Mesodermal cell (in vitro differentiated cells): Measurements from ENCODE around the gene PLA2G4B.

Source experiments
- H3K27ac ChIP-seq: 2 replicates; pipeline ENCODE4 v1.7.0; 2013; ENCODE audit warnings: mild to moderate bottlenecking, low read depth, low read length, moderate library complexity; ENCODE audit not compliant: severe bottlenecking
- H3K36me3 ChIP-seq: 2 replicates; pipeline ENCODE4 v1.7.1; 2013; ENCODE audit warnings: mild to moderate bottlenecking, low read length, moderate library complexity; ENCODE audit not compliant: control insufficient read depth, insufficient read depth
- H3K4me1 ChIP-seq: one replicate; pipeline ENCODE4 v1.7.1; 2013; ENCODE audit warnings: mild to moderate bottlenecking, low read length; ENCODE audit not compliant: insufficient read depth, control insufficient read depth, poor library complexity, severe bottlenecking
- H3K4me3 ChIP-seq: 2 replicates; pipeline ENCODE4 v1.7.0; 2013; ENCODE audit warnings: low read length, control low read depth, mild to moderate bottlenecking; ENCODE audit not compliant: insufficient read depth, poor library complexity, severe bottlenecking; ENCODE audit errors: extremely low read depth
- H3K9me3 ChIP-seq: 2 replicates; pipeline ENCODE4 v1.7.1; 2013; ENCODE audit warnings: mild to moderate bottlenecking, low read length, moderate library complexity; ENCODE audit not compliant: control insufficient read depth
- WGBS, 2 experiments: methylation state at CpG; one replicate each; pipeline ENCODE4 v1.1.5; 2013; ENCODE audit warnings: missing lambda C conversion rate in 2 of 2; ENCODE audit not compliant: insufficient coverage in 2 of 2; 5-methylcytosine and 5-hydroxymethylcytosine counted together

The PLA2G4B gene

GRCh38 chr15:41871175-41871905, 32.7 kb downstream of the PLA2G4B start:
- H3K36me3 ChIP-seq, result no peaks in the 10 kb centered on the region
- H3K4me1 ChIP-seq, result peaks cover 6% of the 10 kb centered on the region
- no peak overlapping the region for H3K4me3 ChIP-seq
- no peak overlapping the region for H3K27ac ChIP-seq
- no peaks in the 10 kb centered on the region for H3K9me3 ChIP-seq
- 89 to 93% methylated on average over 11 to 19 of the region's 19 CpGs for WGBS, 2 experiments

GRCh38 chr15:41872166-41872747, 33.6 kb downstream of the PLA2G4B start:
- no peak overlapping the region for H3K4me3 ChIP-seq
- 92 to 97% methylated on average over 7 to 9 of the region's 9 CpGs for WGBS, 2 experiments

DNA sequence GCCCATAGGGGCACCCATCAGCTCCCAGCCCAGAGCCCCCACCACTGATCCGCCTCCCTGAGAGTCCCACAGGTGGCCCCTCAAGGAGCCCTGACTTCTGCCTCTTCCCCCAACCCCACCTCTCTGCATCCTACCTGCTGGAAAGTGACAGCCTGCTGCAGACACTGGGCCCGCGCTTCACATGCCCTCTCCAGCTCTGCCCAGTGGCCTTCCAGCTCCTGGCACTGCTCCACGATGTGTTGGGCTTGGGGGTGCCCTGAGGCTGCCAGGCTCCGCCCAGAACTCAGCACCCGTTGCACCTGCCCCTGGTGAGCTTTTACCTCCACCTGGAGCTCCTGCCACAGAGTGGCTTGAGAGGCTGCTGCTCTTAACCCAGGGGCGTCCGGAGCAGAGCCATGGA, 35.1 kb downstream of the PLA2G4B start:
- WGBS, 2 experiments, result 91 to 94% methylated on average over 6 to 8 of the region's 8 CpGs
- no peak overlapping the region for H3K27ac ChIP-seq
- H3K9me3 ChIP-seq, result no peaks in the 10 kb centered on the region
- H3K4me1 ChIP-seq, result no peaks in the 10 kb centered on the region
- H3K4me3 ChIP-seq, result no peak overlapping the region
- H3K36me3 ChIP-seq, result no peaks in the 10 kb centered on the region

More at GRCh38 chr15:41872166-41872747, 33.6 kb downstream of the PLA2G4B start:
- H3K9me3 ChIP-seq, result no peaks in the 10 kb centered on the region
- H3K36me3 ChIP-seq, result no peaks in the 10 kb centered on the region
- no peaks in the 10 kb centered on the region for H3K4me1 ChIP-seq
- no peak overlapping the region for H3K27ac ChIP-seq

DNA sequence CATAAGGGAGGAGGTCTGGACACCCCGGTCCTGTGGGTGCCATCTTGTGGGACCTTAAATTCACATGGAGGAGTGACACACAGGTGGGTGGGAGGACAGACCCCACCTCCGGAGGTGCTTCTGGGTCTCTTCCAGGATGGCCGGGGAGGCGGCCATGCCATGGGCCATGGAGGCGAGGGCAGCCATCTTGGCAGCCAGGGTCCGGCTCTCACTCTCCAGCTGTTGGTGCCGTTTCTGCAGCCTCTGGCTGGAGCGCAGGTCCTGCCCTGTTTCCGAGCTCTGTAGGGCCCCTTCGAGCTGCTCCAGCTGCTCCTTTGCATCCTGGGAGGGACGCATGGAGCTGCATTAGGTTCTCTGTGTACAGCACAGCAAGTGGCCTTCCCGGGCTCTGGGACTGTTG, 36.1 kb downstream of the PLA2G4B start:
- WGBS, 2 experiments, result 91 to 97% methylated on average over 12 of the region's 12 CpGs
- H3K9me3 ChIP-seq, result no peaks in the 10 kb centered on the region
- H3K4me1 ChIP-seq, result no peaks in the 10 kb centered on the region
- H3K27ac ChIP-seq, result no peak overlapping the region
- H3K36me3 ChIP-seq, result no peaks in the 10 kb centered on the region
- H3K4me3 ChIP-seq, result no peak overlapping the region

GRCh38 chr15:41876007-41876406, 37.4 kb downstream of the PLA2G4B start:
- no peaks in the 10 kb centered on the region for H3K9me3 ChIP-seq
- H3K27ac ChIP-seq, result no peak overlapping the region
- no peak overlapping the region for H3K4me3 ChIP-seq
- H3K36me3 ChIP-seq, result no peaks in the 10 kb centered on the region
- no peaks in the 10 kb centered on the region for H3K4me1 ChIP-seq
- 86 to 92% methylated on average over 13 of the region's 13 CpGs for WGBS, 2 experiments

DNA sequence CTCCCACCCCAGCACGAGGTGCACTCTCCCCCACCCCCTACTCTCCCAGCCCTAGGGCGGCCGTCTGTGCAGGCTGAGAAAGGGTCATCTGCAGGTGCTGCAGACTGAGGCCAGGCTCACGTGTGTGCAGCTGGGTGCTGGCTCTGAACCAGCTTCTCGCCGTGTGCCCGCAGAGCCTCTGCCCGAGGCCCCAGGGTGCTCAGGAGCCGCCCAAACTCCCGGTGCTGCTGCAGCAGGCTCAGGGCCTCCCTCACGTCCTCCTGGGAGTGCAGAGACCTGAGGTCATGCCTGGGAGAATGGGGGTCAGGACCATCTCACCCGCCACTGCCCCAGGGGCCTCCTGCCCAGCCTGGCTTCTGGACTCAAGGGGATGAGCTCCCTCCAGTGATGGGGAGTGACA, 38.0 kb downstream of the PLA2G4B start:
- Histone ChIP-seq H3K4me3 (no peak overlapping the region), H3K27ac (no peak overlapping the region), H3K4me1 (no peaks in the 10 kb centered on the region), H3K9me3 (no peaks in the 10 kb centered on the region), H3K36me3 (no peaks in the 10 kb centered on the region)
- 88 to 89% methylated on average over 10 to 11 of the region's 12 CpGs for WGBS, 2 experiments

GRCh38 chr15:41877631-41878354, 39.1 kb downstream of the PLA2G4B start:
- Histone ChIP-seq H3K36me3 (no peaks in the 10 kb centered on the region), H3K4me3 (no peak overlapping the region), H3K27ac (no peak overlapping the region), H3K4me1 (no peaks in the 10 kb centered on the region), H3K9me3 (no peaks in the 10 kb centered on the region)
- 77 to 80% methylated on average over 12 of the region's 13 CpGs for WGBS, 2 experiments

DNA sequence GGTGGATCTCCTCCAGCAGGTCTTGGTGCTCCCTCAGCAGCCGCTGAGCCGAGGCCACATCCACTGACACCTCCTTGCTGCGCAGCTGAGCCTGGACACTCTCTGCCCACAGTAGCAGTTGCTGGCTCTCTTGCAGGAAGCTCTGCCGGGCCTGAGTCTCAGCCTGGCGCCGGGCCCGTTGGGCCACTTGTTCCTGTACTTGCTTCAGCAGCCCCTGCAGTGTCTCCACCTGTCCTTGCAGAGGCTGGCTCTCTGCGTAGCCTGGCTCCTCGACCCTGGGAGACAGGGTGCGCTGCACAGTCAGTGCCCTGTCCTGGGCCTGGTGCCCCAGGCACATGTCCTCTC, 39.7 kb downstream of the PLA2G4B start:
- Histone ChIP-seq H3K27ac (no peak overlapping the region), H3K9me3 (no peaks in the 10 kb centered on the region), H3K4me3 (no peak overlapping the region), H3K36me3 (no peaks in the 10 kb centered on the region), H3K4me1 (no peaks in the 10 kb centered on the region)
- whole genome bisulfite sequencing, 2 experiments, result 93% methylated on average over 8 to 10 of the region's 10 CpGs

DNA sequence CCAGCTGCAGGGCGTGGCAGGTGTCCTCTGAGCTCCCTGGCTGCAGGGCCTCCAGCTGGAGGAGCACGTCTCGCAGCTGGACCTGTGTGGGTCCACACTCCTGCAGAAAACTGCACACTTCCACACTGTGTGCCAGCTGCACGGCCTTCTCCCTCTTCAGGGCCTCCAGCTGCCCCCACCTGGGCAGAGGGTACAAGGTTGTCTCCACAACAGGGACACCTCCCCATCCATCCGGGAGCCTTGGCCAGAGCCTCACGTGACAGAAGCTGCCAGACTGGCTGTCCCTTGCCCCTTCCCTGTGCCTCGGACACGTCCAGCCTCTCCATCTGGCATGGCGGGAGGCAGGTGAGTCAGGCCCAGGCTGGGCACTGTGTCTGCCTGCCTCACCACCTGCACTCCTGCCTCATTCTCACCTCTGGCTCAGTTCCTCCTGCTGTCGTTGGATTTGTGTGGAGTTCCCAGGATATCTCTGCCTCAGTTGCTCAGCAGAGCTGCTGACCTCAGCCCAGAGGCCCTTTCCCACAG, 40.7 kb downstream of the PLA2G4B start:
- Histone ChIP-seq H3K9me3 (no peaks in the 10 kb centered on the region), H3K27ac (no peak overlapping the region), H3K4me1 (no peaks in the 10 kb centered on the region), H3K4me3 (no peak overlapping the region), H3K36me3 (no peaks in the 10 kb centered on the region)
- 84 to 95% methylated on average over 8 to 10 of the region's 10 CpGs for WGBS, 2 experiments

DNA sequence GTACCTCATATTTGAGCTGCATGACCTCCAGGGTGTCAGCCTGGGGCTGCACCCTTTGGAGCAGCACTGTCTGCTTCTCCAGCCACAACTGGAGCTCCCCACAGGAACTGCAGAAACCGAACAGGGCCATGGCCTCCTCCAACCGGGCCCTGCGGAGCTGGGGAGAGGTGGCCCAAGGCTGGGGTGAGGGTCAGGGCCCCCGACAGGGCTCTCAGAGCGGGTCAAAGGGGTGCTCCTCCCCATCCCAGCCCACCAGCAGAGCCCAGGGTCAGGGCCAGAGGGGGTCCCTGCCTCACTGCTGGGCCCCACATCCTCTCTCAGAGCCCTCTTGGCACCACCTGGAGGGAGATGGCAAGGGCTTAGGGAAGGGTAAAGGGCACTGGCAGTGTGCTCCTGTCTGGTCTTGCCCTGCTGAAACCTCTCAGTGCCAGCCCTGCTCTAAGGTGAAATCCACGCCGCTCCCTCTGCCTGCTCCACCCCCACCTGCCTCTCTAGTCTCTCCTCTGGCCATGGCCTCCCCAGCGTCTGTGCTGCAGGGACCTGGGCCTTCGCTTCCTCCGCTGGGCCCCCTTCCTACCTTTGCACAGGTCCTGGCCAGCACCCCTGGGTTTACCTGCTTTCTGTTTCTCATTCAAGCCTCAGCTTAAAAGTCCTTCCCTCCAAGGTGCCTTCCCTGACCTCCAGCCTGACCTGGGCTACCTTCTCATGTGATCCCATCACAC, 41.7 kb downstream of the PLA2G4B start:
- no peaks in the 10 kb centered on the region for H3K4me1 ChIP-seq
- no peaks in the 10 kb centered on the region for H3K36me3 ChIP-seq
- H3K9me3 ChIP-seq, result no peaks in the 10 kb centered on the region
- no peak overlapping the region for H3K27ac ChIP-seq
- 90 to 98% methylated on average over 6 to 8 of the region's 10 CpGs for WGBS, 2 experiments
- no peak overlapping the region for H3K4me3 ChIP-seq
